ENCODE measurements around the gene MTUS2.

DNA sequence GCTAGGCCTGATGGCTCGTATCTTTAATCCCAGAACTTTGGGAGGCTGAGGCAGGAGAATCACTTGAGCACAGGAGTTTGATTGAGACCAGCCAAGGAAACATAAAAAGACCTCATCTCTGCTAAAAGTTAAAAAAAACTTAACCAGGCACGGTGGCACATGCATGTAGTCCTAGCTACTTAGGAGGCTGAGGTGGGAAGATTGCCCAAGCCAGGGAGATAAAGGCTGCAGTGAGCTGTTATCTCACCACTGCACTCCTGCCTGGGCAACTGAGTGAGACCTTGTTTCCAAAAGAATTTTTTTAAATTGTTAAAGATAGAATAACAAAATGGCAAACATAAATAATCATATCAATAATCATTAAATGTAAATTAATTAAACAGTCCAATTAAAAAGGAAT is 365.8 kb downstream of the MTUS2 start:
- TF ChIP-seq, protein P1, sequence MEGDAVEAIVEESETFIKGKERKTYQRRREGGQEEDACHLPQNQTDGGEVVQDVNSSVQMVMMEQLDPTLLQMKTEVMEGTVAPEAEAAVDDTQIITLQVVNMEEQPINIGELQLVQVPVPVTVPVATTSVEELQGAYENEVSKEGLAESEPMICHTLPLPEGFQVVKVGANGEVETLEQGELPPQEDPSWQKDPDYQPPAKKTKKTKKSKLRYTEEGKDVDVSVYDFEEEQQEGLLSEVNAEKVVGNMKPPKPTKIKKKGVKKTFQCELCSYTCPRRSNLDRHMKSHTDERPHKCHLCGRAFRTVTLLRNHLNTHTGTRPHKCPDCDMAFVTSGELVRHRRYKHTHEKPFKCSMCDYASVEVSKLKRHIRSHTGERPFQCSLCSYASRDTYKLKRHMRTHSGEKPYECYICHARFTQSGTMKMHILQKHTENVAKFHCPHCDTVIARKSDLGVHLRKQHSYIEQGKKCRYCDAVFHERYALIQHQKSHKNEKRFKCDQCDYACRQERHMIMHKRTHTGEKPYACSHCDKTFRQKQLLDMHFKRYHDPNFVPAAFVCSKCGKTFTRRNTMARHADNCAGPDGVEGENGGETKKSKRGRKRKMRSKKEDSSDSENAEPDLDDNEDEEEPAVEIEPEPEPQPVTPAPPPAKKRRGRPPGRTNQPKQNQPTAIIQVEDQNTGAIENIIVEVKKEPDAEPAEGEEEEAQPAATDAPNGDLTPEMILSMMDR (IDR thresholded peaks at IDR 0.05; ENCODE audit: borderline replicate concordance, extremely low read depth, low read length, poor library complexity, severe bottlenecking): no peak
- no peak for TF ChIP-seq EZH2 (IDR thresholded peaks at IDR 0.05; ENCODE audit: borderline replicate concordance, low read depth, low read length, severe bottlenecking)

Measured in DND-41 (cell line).